Bone marrow (tissue), 2 donors: ENCODE measurements around the gene RRP1B.
"Not testable (repeated sequence)": the region's sequence is repeated elsewhere in the genome, so short reads cannot be mapped to it uniquely, and the experiment has no call there.

Experiments used
- DNase-seq, 2 donors: peaks; one replicate each; lab custom pipeline; 2025; lab: John Stamatoyannopoulos, UW

The RRP1B gene

GRCh38 chr21:43701936-43702784, 42.8 kb downstream of the RRP1B start:
- no peak for DNase-seq

- DNase-seq: no peak
These were observed 43.4 kb downstream of the RRP1B start for GRCh38 chr21:43702785-43703034.

DNA sequence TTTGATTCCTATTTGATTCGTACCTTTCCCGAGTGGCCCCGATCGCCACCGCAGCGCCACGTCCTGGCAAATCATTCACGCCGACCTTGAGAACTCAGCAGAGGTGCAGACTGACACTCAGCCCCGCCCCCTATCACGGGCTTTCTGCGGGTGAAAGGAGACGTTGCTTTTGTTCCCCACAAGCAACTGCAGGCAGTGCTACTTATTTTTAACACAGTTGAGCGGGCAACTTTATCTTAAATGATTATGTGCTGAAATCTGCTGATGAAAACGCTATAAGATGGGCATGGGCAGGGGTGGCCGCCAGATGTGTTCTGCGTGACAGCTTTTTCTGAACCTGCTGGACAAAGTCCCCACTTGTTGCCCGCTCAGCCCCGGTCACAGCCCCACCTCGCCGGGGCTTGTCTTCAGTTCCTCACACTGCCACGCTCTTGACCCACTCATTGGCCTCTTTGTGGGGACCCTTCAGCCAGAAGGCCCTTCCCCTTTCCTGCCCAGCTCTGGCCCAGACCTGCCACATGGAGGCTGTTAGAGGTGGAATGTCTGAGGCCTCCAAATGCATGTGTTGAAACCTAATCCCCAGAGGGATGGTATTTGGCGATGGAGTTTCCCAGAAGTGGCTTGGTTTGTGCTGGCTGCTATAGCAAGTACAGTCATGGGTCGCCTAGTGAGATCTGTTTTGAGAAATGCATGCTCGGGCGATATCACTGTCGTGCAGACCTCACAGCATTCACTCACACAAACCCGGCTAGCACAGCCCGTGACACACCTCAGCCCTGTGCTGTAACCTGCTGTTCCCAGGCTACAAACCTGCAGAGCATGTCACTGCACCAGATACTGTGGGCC, 43.9 kb downstream of the RRP1B start:
- DNase-seq: peak in 1 of 2 donors; percentile 1

DNA sequence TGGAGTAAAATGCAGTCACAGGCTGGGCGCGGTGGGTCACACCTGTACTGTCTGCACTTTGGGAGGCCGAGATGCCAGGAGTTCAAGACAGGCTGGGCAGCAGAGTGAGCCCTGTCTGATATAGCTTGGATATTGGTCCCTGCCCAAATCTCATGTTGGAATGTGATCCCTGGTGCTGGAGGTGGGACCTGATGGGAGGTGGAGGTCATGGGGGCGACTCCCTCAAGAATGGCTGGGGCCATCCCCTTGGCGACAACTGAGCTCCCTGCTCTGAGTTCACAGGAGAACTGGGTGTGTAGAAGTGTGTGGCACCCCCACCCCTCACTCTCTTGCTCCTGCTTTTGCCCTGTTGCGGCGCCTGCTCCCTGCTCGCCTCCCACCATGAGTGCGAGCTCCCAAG, 48.1 kb downstream of the RRP1B start:
- no peak for DNase-seq

DNA sequence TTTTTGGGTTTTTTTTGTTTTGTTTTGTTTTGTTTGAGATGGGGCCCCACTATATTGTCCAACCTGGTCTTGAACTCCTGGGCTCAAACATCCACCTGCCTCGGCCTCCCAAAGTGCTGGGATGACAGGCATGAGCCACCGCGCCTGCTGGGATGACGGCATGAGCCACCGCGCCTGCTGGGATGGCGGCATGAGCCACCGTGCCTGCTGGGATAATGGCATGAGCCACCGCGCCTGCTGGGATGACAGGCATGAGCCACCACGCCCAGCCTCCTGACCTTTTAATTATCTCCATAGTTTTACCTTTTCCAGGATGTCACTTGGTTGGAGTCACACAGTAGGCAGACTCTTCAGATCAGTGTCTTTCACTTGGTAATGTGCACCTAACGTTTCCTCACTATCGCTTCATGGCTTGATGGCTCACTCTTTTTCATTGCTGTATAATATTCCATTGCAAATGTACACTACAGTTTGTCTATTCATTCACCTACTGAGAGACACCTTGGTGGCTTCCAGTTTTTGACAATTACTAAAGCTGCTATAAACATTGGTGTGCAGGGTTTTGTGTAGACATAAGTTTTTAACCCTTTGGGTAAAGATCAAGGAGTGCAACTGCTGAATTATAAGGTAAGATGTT, 49.5 kb downstream of the RRP1B start:
- no peak for DNase-seq

DNA sequence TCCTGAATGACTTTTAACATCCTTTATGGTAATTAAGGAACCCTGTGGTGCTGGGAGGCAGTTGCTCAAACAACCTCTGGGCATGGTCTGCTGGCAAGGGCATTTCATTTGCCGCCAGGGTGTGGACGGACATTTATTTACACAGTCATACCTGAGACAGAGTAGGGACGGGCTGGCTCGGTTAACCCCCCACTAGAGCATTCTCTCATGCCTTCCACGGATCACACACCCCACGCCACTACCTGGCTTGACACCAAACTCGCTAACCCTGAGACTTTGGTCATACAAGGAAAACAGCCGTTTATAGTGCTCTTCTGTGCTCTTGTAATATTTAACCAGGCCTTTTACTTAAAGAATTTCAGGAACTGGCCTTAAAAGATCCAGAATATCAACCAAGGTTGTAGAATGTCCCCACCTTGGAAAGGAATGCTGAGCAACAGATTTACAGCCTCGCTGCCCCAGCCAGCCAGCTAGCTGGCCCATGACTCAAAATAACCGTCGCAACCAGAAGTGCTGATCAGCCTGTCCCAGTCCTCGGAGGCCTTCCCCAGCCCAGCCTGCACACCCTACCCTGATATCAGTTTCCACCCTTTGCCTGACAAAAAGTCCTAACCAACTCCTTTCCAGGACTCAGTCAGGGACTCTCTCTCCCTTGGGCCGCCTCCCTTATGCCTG, 53.0 kb downstream of the RRP1B start:
- no peak for DNase-seq

- not testable (repeated sequence) for DNase-seq
These were observed 53.8 kb downstream of the RRP1B start for GRCh38 chr21:43713123-43713522.

DNA sequence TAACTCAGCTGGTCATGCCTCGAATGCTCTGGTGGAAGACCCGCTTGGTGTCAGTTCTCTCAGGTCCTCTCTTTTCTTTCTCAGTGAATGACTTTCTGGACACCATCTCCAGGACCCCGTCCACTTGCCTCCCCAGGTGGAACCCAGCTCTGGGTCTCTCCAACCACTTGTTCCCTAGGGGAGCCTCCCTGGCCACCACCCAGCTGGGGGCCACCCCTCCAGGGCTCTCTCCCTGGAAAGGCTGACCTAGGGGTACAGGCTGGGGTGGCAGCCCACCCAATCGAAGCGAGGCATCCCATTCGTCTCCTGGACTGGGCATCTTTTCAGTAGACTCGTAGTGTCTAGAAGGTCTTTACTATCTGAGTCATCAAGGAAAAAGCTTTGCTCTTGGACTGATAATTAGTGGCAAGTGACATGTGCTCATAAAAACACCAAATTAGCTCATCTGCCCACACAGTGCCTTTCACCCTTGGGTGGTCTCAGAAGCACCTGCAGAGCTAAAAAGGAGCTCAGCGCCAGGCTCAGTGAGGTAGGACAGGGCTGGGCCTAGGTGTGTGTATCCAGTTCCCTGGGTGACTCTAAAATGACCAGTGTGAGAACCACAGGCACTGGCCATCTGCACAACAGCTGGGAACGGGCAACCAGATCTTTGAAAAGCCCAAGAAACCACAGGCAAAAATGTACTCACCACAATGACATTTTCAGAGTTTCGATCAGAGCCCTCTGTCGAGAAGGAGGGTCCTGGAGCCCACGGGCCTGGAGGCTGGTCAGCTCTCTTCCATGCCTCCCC, 57.2 kb downstream of the RRP1B start:
- DNase-seq: no peak

GRCh38 chr21:43717166-43717853, 58.0 kb downstream of the RRP1B start:
- DNase-seq: no peak

DNA sequence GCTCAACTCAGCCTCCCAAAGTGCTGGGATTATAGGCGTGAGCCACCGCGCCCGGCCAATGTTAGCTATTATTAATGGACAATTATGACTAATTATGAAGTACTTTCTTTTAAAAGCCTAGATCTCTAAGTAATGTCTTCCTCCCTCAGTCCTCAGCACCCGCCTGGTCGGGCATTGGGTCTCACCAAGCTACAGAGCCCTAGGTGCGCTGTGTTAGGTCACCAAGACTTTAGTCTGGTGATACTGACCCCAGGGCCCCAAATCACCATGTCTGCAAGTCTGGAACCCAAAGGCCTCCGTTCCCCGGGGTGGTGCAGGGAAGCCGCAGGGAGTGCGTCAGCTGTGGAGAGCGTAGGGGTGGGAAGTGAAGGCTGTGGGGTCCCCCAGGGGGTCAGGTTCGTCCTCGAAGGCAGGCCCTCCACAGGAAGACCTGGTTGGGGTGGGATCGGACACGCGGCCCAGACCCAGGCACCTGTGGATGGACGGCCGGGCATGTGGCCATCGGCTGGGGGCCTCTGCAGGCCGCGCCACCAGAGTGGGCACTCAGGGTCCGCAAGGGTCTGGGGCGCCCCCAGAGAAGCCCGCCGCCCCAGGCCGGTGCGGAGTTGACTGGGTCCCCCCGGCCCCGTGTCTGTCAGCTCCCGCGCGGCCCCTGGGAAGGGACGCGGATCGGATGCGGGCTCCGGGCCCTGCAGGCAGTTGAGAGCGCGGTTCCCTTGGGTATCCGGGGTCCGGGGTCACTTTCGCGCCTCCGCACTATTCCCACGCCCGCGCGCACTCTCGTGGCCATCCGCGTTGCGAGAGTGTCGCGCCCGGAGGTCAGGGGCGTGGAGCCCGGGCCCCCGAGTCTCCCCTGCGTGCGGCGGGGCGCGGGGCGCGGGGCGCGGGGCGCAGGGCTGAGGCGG, 58.9 kb downstream of the RRP1B start:
- no peak for DNase-seq

DNA sequence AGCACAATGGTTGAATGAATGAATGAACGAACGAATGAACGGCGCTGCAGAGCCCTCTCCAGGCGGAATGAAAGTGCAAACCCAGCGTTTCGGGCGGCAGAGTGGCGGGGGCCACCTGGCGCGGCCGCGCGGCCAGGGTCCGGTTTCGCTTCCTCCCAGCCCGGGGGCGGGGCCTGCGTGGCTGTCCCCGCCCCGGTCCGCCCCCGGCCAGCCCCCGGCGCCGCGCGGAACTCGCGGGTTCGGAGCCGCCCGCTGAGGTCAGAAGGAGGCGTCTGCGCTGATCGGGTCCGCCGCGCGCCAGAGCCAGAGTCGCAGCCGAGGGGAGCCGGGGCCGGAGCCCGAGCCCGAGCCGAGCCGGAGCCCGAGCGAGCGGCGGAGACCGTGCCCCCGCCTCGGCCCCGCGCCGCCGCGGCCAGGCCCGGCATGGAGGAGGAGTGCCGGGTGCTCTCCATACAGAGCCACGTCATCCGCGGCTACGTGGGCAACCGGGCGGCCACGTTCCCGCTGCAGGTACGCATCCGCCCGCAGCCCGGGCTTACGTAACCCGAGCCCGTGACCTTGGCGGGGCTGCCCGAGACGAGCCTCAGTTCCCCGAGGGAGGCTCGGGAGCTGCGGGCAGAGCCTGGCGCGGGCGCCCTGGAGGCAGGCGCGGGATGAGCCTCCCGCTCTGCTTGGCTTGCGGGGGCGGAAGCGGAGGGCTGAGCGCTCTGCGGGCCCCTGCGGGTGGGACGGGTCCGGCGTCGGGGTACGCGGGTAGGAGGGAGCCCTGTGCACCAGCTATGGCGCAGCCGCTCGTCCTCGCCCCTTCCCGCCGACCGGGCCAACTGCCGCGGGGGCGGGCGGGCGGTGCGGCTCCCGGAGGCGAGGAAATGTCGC, 59.8 kb downstream of the RRP1B start, which contains the start of gene PDXK:
PDXK (plus strand) TSS at position 258 of the 876 bp plus-strand sequence; CDS start at position 424, 166 bp downstream.
- DNase-seq: peak; percentile 33 to 77

- no peak for DNase-seq
These were observed 60.6 kb downstream of the RRP1B start for GRCh38 chr21:43719748-43720538.

DNA sequence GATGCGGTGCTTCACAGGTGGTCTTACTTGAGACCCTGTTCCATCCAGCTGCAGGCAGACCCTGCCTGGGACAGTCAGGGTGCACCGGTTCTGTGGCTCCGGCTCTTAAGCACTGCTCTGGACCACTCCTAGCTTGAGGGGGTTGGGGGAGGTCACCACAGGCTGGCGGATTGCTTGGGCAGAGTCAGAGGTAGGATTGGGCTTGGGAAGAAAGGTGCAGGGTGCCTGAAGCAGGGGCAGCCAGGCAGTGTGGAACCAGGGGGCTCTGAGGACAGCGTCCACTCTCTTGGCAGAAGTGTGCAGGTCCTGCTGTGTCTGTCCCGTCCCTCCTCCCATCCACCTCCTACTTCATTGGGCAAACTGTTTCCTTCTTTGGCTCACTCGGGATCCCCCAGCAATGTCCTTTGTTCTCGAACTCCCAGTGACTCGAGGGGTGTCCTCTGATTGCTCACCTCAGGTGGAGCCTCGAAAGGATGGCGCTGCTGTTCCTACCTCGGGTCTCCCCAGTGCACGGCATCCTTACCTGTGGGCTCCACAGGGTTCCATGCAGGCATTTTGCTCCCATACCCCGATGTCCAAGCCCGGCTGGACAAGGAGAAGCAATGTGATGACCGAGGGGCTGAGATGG, 61.3 kb downstream of the RRP1B start:
- no peak for DNase-seq

GRCh38 chr21:43721206-43721605, 61.8 kb downstream of the RRP1B start:
- no peak for DNase-seq

GRCh38 chr21:43721939-43722338, 62.6 kb downstream of the RRP1B start:
- DNase-seq: no peak

GRCh38 chr21:43723648-43724047, 64.3 kb downstream of the RRP1B start:
- no peak for DNase-seq
